H1 (cell line): Measurements from ENCODE around the gene AURKB. TPM values are rescaled to one million over a fixed set of nuclear protein-coding genes. Genes with fewer than 3 reads are reported as not detected.

Experiments used
- BCL11A ChIP-seq, 2 experiments: IDR thresholded peaks; one replicate each; pipeline ENCODE4 v1.6.1; 2011; ENCODE audit warnings: low read depth in 2 of 2, low read length in 2 of 2, mild to moderate bottlenecking in 2 of 2
- CBX5 ChIP-seq: fragments of 300-800, 300-1000 bp; sonication (generic); IDR thresholded peaks from 2 replicates; pipeline ENCODE4 v1.7.1; 2016; ENCODE audit warnings: antibody characterized with exemption, low read length, low read depth
- CHD7 ChIP-seq: fragments of 300-600 bp; sonication (generic); IDR thresholded peaks from 2 replicates; pipeline ENCODE4 v1.7.1; 2012; ENCODE audit warnings: low read length, moderate library complexity, mild to moderate bottlenecking, inconsistent platforms; ENCODE audit not compliant: insufficient replicate concordance
- KDM5A ChIP-seq: fragments of 200-600 bp; IDR thresholded peaks from 2 replicates; pipeline ENCODE4 v1.7.1; 2012; ENCODE audit warnings: mild to moderate bottlenecking, low read length, inconsistent platforms, mixed read lengths
- NRF1 ChIP-seq: IDR thresholded peaks from 2 replicates; pipeline ENCODE4 v1.6.1; 2011; ENCODE audit warnings: mild to moderate bottlenecking, low read depth, low read length, improper control_type of control experiment
- RFX5 ChIP-seq: IDR thresholded peaks from 2 replicates; pipeline ENCODE4 v1.6.1; 2011; ENCODE audit warnings: low read depth, low read length, improper control_type of control experiment, borderline replicate concordance
- TBP ChIP-seq: IDR thresholded peaks from 2 replicates; pipeline ENCODE4 v1.6.1; 2011; ENCODE audit warnings: low read depth, low read length, improper control_type of control experiment
- TEAD4 ChIP-seq: IDR thresholded peaks from 2 replicates; pipeline ENCODE4 v1.6.1; 2012; ENCODE audit warnings: low read depth, low read length, inconsistent platforms, mixed read lengths
- polyA plus RNA-seq, 7 experiments: library from polyadenylated mRNA; depleted of rRNA in 3 of 7; stranded (reverse) in 5 of 7; unstranded in 2 of 7; fragments of >200 nt in 5 of 7; fragments of 200-250 nt in 2 of 7; gene quantifications; 1 replicate in 5 of 7; 2 replicates in 1 of 7; 4 replicates in 1 of 7; pipeline versions ENCODE4 v1.2.1 to v1.2.3, GENCODE V29; 2011 to 2013; ENCODE audit warnings: missing spikeins in 2 of 7, mixed read lengths in 2 of 7
- total RNA-seq: library from RNA; stranded (reverse); fragmentation: NEBNext Ultra II Directional; extraction: Animal tissue kit (Norgen Biotek cat#: 25700); gene quantifications from 2 replicates; pipeline ENCODE4 v1.2.1, GENCODE V29; 2021
- TF ChIP-seq, protein P1 (sequence below): IDR thresholded peaks from 2 replicates; pipeline ENCODE4 v1.6.1; 2012; ENCODE audit warnings: low read length, inconsistent platforms

AURKB gene
- total and polyA plus RNA-seq, 2 of the 8 experiments (the other 6 are each of a cell fraction or from before 2014, with no cell fraction given), result 102 to 160 TPM

GRCh38 chr17:8187517-8188262 is 22.7 kb downstream of the AURKB start (continued):
- TF ChIP-seq CHD7, result no peak
- peak; percentile 98 for TF ChIP-seq TBP
- no peak for TF ChIP-seq KDM5A
- TF ChIP-seq RFX5, result no peak
- no peak for TF ChIP-seq CBX5
- TF ChIP-seq, protein P1, sequence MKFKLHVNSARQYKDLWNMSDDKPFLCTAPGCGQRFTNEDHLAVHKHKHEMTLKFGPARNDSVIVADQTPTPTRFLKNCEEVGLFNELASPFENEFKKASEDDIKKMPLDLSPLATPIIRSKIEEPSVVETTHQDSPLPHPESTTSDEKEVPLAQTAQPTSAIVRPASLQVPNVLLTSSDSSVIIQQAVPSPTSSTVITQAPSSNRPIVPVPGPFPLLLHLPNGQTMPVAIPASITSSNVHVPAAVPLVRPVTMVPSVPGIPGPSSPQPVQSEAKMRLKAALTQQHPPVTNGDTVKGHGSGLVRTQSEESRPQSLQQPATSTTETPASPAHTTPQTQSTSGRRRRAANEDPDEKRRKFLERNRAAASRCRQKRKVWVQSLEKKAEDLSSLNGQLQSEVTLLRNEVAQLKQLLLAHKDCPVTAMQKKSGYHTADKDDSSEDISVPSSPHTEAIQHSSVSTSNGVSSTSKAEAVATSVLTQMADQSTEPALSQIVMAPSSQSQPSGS, result no peak
- peak; percentile 60 for TF ChIP-seq TEAD4
- peak; percentile 20; the same call in 1 of the 2 replicates for TF ChIP-seq NRF1
- no peak for TF ChIP-seq BCL11A (IDR thresholded peaks at IDR 0.05; ENCODE audit: low read depth in 2 of 2, low read length in 2 of 2)
